ENCODE results near the gene C1QTNF1. TPM values are rescaled to one million over a fixed set of nuclear protein-coding genes. Genes with fewer than 3 reads are reported as not detected.

C1QTNF1 gene
- polyA plus RNA-seq, 1 of the 3 experiments (the other 2 are of a cell fraction), result 14.3 TPM

DNA sequence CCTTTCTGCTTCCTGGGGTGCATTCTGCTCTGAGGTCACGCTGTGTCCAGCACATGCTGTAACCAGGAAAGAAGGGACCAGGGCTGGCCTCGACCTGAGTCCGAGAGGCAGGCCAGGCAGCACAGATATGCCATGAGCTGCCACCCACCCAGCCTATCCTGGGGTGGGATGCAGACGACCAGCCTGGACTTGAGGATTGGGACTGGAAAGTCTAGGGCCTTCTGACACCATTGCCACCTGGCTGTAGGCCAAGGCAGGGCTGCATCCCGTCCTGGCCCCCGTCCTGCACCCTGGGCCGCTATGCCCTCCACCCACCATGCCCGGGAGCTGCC, 65.0 kb downstream of the C1QTNF1 start:
- Histone ChIP-seq H3K4me3 (ENCODE audit: low read depth in 2 of 2, low read length in 1 of 2) (no peak overlapping the region), H3K36me3 (replicated peaks in 1 of 2; ENCODE audit: control insufficient read depth in 1 of 2, insufficient read depth in 2 of 2, low read length in 1 of 2) (peaks cover 0 to 28% of the 10 kb centered on the region in 2 experiments), H3F3A (replicated peaks; ENCODE audit: insufficient read depth) (peaks cover 3% of the 10 kb centered on the region), H4K20me1 (ENCODE audit: insufficient read depth) (peaks cover 22% of the 10 kb centered on the region), H3K27ac (ENCODE audit: low read depth in 2 of 2, low read length in 1 of 2) (no peak overlapping the region), H3K9me2 (no peaks in the 10 kb centered on the region), H3K9me3 (no peaks in the 10 kb centered on the region), H3K9ac (no peak overlapping the region), H3K27me3 (ENCODE audit: insufficient read depth) (no peaks in the 10 kb centered on the region), H2AFZ (ENCODE audit: low read depth) (no peak overlapping the region), H3K4me1 (ENCODE audit: control insufficient read depth in 1 of 2, insufficient read depth in 2 of 2, low read depth in 1 of 2, low read length in 1 of 2) (no peaks in the 10 kb centered on the region; a peak in 1 of 4 replicates), H3K4me2 (no peak overlapping the region), H3K79me2 (ENCODE audit: insufficient read depth) (no peaks in the 10 kb centered on the region)
- POLR2A ChIA-PET, result interaction anchor here (2.3 kb wide), 1 partner anchor 304 kb away, joined by 10 read pairs; no protein-coding TSS in a partner anchor
- TF ChIP-seq TAF1 (IDR thresholded peaks at IDR 0.05; ENCODE audit: borderline replicate concordance, low read depth, low read length) (no peak), SIN3A (IDR thresholded peaks at IDR 0.05; ENCODE audit: borderline replicate concordance, low read depth, low read length) (no peak), SMC3 (IDR thresholded peaks at IDR 0.05; ENCODE audit: low read depth, low read length) (no peak), POLR2AphosphoS5 (IDR thresholded peaks at IDR 0.05; ENCODE audit: low read depth, low read length) (no peak), FOSL2 (IDR thresholded peaks at IDR 0.05; ENCODE audit: borderline replicate concordance, low read depth) (no peak), ELF1 (IDR thresholded peaks at IDR 0.05) (no peak), NRF1 (IDR thresholded peaks at IDR 0.05; ENCODE audit: low read depth, low read length) (no peak), TCF12 (IDR thresholded peaks at IDR 0.05) (no peak), GABPA (IDR thresholded peaks at IDR 0.05; ENCODE audit: low read depth) (no peak), RXRA (IDR thresholded peaks at IDR 0.05; ENCODE audit: borderline replicate concordance, low read depth) (no peak)
- DNase-seq, result no peak
- 82% methylated on average over 5 of the region's 8 CpGs for WGBS (ENCODE audit: low lambda C conversion rate)
- CTCF ChIA-PET, result interaction anchor here (0.7 to 45.1 kb wide), 25 partner anchors 15 to 619 kb away, joined by 3 to 1305 read pairs (median 15); no protein-coding TSS in a partner anchor

- no peak for DNase-seq
- Histone ChIP-seq H3K27ac (ENCODE audit: low read depth in 2 of 2, low read length in 1 of 2) (no peak overlapping the region), H3K9me3 (no peaks in the 10 kb centered on the region), H2AFZ (ENCODE audit: low read depth) (no peak overlapping the region), H3K9me2 (no peaks in the 10 kb centered on the region), H3K4me2 (no peak overlapping the region), H4K20me1 (ENCODE audit: insufficient read depth) (peaks cover 22% of the 10 kb centered on the region), H3K27me3 (ENCODE audit: insufficient read depth) (0 out of 2 replicates have a peak, but pooled peaks cover under 1% of the 10 kb centered on the region), H3K9ac (no peak overlapping the region), H3K4me1 (ENCODE audit: control insufficient read depth in 1 of 2, insufficient read depth in 2 of 2, low read depth in 1 of 2, low read length in 1 of 2) (no peaks in the 10 kb centered on the region; a peak in 1 of 4 replicates), H3K79me2 (ENCODE audit: insufficient read depth) (no peaks in the 10 kb centered on the region), H3K36me3 (replicated peaks in 1 of 2; ENCODE audit: control insufficient read depth in 1 of 2, insufficient read depth in 2 of 2, low read length in 1 of 2) (peaks cover 0 to 22% of the 10 kb centered on the region in 2 experiments), H3K4me3 (ENCODE audit: low read depth in 2 of 2, low read length in 1 of 2) (no peak overlapping the region), H3F3A (replicated peaks; ENCODE audit: insufficient read depth) (peaks cover 3% of the 10 kb centered on the region)
- POLR2A ChIA-PET, result interaction anchor here (2.3 kb wide), 1 partner anchor 303 kb away, joined by 10 read pairs; no protein-coding TSS in a partner anchor
- CTCF ChIA-PET, result interaction anchor here (1.1 to 45.1 kb wide), 15 partner anchors 15 to 618 kb away, joined by 3 to 1305 read pairs (median 30); no protein-coding TSS in a partner anchor
- 90% methylated on average over 22 of the region's 31 CpGs for WGBS (ENCODE audit: low lambda C conversion rate)
- no peak for TF ChIP-seq TCF12 (IDR thresholded peaks at IDR 0.05)
- no peak for TF ChIP-seq REST (IDR thresholded peaks at IDR 0.05; ENCODE audit: low read depth, low read length)
- no peak for TF ChIP-seq EZH2phosphoT487 (IDR thresholded peaks at IDR 0.05; ENCODE audit: borderline replicate concordance, low read depth)
- TF ChIP-seq FOXJ3 (CRISPR knock-in tag; IDR thresholded peaks at IDR 0.05), result no peak
- no peak for TF ChIP-seq GATA2 (CRISPR knock-in tag; IDR thresholded peaks at IDR 0.05)
- TF ChIP-seq MXI1 (IDR thresholded peaks at IDR 0.05; ENCODE audit: low read depth, low read length), result no peak
- TF ChIP-seq, protein P1, sequence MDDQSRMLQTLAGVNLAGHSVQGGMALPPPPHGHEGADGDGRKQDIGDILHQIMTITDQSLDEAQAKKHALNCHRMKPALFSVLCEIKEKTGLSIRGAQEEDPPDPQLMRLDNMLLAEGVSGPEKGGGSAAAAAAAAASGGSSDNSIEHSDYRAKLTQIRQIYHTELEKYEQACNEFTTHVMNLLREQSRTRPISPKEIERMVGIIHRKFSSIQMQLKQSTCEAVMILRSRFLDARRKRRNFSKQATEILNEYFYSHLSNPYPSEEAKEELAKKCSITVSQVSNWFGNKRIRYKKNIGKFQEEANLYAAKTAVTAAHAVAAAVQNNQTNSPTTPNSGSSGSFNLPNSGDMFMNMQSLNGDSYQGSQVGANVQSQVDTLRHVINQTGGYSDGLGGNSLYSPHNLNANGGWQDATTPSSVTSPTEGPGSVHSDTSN (IDR thresholded peaks at IDR 0.05), result no peak
- no peak for TF ChIP-seq RXRA (IDR thresholded peaks at IDR 0.05; ENCODE audit: borderline replicate concordance, low read depth)
- no peak for TF ChIP-seq YY1 (IDR thresholded peaks at IDR 0.05; ENCODE audit: low read depth)
- no peak for TF ChIP-seq SIN3A (IDR thresholded peaks at IDR 0.05; ENCODE audit: borderline replicate concordance, low read depth, low read length)
- no peak for TF ChIP-seq RCOR1 (IDR thresholded peaks at IDR 0.05; ENCODE audit: low read length)
These were observed 65.9 kb downstream of the C1QTNF1 start for GRCh38 chr17:79089720-79090442.

All from SK-N-SH (cell line).